Stimulated activated CD4-positive, alpha-beta T cell treated with anti-CD3 and anti-CD28 coated beads, Interleukin-15, amount 100 ng/mL, for 24 hours (primary cell): ENCODE measurements around the gene PIGL.
A peak's percentile ranks its signal among the peaks of the same experiment; 100 is the strongest.
"Not testable (repeated sequence)": the region's sequence is repeated elsewhere in the genome, so short reads cannot be mapped to it uniquely, and the experiment has no call there.

Experiments used
- DNase-seq: peaks from one replicate; pipeline ENCODE4 v3.0.0-alpha.2; 2020

The PIGL gene

GRCh38 chr17:16217002-16217635 is at the start of gene PIGL:
Gene PIGL (plus strand): TSS chr17:16217210. CDS start chr17:16217227, 17 bp downstream.
- peak; percentile 92 for DNase-seq

GRCh38 chr17:16171613-16172012 is 45.4 kb upstream of the PIGL start:
- no peak for DNase-seq

- no peak for DNase-seq
These were observed 38.2 kb upstream of the PIGL start for GRCh38 chr17:16178836-16179235.

DNA sequence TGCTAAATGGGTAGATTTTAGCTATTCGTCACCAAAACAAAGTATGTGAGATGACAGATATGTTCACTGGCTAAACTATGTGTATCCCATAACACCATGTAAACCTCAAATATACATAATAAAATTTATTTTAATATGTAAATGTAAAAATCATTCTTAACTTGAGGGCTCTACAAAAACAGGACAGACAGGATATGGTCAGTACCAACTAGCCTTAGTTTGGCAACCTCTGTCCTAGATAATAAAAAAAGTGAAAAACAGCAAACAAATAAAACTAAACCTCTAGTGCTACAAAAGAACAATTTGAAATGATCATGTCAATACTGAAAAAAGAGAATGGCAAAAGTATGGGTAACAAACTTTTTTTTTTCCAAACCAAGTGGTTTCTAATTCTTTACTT is 35.4 kb upstream of the PIGL start:
- DNase-seq = no peak

DNA sequence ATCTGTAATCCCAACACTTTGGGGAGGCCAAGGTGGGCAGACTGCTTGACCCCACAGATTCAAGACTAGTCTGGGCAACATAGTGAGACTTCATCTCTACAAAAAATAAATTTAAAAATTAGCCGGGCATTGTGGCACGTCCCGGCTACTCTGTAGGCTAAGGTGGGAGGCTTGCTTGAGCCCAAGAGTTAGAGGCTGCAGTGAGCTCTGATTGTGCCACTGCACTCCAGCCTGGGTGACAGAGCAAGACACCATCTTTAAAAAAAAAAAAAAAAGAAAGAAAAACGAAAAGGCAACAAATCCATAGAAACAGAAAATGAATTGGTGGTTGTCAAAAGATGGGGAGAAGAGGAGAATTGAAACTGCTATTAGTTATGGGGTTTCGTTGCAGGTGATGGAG is 29.4 kb upstream of the PIGL start:
- DNase-seq = no peak

- DNase-seq = no peak
These were observed 27.1 kb upstream of the PIGL start for GRCh38 chr17:16189791-16190348.

GRCh38 chr17:16190703-16191360 is 26.2 kb upstream of the PIGL start:
- no peak for DNase-seq

DNA sequence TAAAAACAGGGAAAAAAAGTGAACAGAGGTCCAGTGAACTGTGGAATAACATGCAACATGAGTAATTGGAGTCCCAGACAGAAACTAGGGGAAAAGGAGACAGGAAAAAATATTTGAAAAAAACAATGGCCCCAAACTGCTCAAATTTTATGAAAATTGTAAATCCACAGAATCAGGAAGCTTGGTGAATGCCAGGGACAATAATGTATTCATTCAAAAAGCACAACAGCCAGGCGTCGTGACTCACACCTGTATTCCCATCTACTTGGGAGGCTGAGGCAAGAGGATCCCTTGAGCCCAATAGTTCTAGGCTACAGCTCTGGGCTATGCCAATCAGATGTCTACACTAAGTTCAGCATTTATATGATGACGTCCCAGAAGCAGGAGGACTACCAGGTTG is 25.4 kb upstream of the PIGL start:
- DNase-seq = no peak

GRCh38 chr17:16194307-16194835 is 22.6 kb upstream of the PIGL start:
- not testable (repeated sequence) for DNase-seq

DNA sequence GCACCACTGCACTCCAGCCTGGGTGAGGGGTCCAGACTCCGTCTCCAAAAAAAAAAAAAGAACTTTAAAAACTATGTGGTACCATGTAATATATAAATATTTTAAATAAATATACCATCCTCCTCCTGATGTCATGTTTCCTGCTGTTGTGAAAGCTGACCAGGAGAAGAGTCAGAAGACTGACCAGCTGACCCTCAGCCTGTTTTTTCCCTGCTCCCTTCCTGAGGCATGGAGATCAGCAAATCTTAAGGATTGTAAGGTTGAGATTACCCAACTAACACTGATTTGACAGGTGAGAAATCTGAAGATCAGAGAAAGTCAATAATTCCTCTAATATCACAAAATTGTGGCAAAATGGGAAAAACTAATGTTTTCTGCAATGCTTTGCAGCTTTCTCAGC is 19.7 kb upstream of the PIGL start:
- no peak for DNase-seq

- no peak for DNase-seq
These were observed 17.9 kb upstream of the PIGL start for GRCh38 chr17:16199093-16199492.

DNA sequence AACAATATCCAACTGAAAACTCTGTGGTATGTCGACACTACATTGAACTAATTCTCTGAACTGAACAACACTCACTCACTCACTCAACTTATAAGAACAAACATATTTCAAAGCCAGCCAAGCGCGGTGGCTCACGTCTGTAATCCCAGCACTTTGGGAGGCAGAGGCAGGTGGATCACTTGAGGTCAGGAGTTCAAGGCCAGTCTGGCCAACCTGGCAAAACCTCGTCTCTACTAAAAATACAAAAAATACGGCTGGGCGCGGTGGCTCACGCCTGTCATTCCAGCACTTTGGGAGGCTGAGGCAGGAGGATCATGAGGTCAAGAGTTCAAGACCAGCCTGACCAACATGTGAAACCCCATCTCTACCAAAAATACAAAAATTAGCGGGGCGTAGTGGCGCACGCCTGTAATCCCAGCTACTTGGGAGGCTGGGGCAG is 15.3 kb upstream of the PIGL start:
- DNase-seq = not testable (repeated sequence)

DNA sequence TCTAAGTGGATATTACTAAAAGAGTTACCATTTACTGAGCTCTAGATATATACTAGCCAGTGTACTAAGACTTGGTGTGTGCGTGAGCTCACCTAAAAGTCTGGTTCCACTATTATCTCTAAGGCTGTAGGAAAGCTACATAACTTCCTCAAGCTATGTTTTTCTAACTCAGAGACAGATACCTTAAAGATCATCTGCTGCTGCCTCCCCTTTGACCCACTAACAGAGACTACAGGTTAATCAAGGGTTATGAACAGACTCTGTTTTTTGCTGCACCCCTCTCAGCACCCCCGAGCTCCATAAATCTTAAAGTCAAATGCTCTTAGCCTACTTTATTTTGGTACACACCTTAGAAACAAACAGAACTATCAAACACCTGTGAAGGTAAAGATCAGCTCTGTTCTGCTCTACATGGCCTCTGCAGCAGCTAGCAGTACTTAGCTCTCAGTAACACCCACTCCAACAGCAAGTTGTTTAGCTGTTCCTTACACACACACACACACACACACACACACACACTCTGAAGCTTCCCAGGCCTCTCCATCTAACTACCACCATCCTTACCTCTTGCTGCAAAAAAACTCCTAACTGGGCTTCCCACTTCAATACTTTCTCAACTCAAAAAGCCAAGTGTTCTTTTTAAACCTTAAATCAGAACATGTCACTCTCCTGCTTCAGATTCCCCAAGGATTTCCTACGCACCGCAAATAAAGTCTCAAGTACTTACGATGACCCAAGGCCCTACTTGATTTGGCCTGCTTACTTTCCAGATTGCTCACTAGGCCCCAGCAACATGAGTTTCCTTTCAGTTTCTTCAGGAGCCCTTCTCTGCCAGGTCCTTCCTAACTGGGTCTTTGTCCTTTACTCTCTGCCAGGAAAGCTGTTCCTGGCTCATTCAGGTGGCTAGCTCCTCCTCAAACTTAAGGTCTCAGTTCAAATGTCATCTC is 14.2 kb upstream of the PIGL start:
- DNase-seq = not testable (repeated sequence)

DNA sequence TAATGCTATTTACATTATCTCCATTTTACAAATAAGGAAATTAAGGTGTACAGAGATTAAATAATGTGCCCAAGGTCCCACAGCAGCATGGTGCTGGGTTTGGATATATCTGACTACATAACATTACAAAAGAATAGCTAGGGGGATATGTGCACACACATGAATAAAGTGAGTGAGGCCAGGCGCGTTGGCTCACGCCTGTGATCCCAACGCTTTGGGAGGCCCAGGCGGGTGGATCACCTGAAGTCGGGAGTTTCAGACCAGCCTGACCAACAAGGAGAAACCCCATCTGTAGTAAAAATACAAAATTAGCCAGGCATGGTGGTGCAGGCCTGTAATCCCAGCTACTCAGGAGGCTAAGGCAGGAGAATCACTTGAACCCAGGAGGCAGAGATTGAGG is 12.2 kb upstream of the PIGL start:
- DNase-seq = not testable (repeated sequence)

DNA sequence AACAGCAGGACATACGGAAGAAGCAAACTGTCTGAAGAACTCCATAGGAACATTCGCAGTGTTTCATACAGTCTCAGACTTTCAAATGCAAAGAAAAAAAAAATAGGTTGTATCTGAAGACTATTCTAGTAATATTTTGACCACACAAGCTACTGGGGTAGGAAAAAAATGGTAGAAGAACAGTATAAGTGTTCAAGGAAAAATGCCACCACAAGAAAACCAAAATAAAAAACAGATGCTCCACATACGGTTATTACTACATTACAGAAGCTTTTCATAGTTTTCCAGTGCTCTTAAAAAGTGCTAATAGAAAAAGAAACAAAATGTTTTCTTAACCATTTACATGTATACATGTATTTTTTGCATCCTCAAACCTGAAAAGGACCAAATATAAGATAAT is 5.4 kb upstream of the PIGL start:
- no peak for DNase-seq

DNA sequence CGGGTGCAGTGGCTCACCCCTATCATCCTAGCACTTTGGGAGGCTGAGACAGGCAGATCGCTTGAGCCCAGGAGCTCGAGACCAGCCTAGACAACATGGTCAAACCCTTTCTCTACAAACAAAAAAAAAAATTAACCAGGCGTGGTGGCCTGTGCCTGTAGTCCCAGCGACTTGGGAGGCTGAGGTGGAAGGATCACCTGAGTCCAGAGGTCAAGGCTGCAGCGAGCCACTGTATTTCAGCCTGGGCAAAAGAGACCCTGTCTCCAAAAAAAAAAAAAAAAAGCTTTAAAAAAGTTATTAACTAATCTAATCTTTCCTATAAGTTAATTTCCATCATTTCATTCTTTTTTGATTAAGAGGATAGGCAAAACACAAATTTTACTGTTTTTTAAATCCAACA is 4.2 kb upstream of the PIGL start:
- DNase-seq = no peak

DNA sequence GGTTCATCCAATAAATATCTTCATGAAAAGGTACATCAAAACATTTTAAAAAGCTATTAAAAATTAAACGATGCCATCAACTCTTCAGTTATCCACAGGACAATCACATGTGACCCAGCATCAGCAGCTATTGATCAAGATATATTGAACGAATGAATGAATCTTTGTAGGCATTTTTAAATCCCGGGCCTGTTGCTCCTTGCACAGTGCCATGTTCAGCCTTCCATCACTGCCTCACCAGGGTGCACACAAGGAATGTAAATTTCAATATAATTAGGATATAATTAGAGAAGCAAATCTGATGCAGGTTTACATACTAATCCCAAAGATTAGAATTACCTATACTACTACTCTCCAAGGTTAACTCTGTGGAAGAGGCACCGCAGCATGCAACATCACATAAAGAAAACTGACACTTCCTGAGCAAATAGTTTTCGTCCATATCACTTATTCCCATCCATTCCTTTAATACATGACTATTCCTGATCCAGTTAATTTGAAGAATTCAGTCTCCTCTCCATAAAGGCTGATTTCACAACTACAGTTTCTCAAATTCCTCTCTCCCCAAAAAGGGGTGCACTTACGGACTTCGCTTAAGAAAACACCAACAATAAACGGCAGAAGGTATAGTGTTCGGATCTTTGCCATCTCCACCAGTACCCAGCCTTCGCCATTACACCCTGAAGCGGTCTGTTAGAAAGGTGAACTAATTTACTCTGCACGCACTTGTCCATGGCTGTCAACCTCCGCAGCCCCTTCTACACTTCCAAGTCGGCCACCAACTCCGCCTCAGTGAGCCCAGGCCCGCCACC is 2.6 kb upstream of the PIGL start:
- DNase-seq = no peak

DNA sequence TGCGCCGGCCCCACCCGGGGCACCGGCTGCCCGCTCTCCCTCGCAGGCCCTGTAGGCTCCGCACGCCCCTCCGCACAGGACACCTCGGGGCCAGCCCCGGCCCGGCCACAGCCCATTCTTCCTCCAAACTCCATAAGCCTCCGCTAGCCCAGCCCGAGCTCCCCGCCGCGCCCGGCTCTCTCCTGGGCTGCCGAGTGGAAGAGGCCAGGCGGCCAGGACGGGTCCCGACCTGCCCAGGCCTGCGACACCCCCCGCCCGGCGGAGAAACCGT is 2.1 kb upstream of the PIGL start:
- DNase-seq = peak; percentile 63

- DNase-seq = peak; percentile 94
These were observed 1.6 kb upstream of the PIGL start, which contains the start of gene NCOR1 for GRCh38 chr17:16215273-16215964. Gene NCOR1 (minus strand): TSS chr17:16215534. CDS start chr17:16194569, 20,965 bp downstream.

DNA sequence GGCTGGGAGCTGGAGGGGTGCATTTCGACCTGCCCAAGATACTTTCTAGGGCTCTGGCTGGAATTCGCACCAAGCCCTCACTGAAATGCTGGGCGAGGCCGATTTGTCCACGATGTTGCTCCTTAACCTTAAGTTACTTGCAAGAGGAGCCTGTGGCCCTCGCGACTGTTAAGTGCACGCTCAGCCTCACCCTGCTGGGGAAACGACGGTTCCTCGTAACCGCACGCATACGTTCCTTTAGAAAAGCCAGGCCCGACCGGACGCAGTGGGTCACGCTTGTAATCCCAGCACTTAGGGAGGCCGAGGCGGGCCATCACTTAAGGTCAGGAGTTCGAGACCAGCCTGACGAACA is 1.1 kb upstream of the PIGL start:
- peak; percentile 49 for DNase-seq

- DNase-seq = not testable (repeated sequence)
These were observed 539 bp upstream of the PIGL start for GRCh38 chr17:16216341-16217001.
